Ishikawa (cell line): ENCODE results near the gene MACROD2.

Source experiments
- CEBPB ChIP-seq: IDR thresholded peaks from 2 replicates; pipeline ENCODE4 v1.6.1; 2012
- CREB1 ChIP-seq: IDR thresholded peaks from 2 replicates; pipeline ENCODE4 v1.6.1; 2012; ENCODE audit warnings: low read depth
- EP300 ChIP-seq: IDR thresholded peaks from 2 replicates; pipeline ENCODE4 v1.6.1; 2012; ENCODE audit warnings: borderline replicate concordance
- FOXM1 ChIP-seq: IDR thresholded peaks from 2 replicates; pipeline ENCODE4 v1.6.1; 2012; ENCODE audit warnings: low read depth, borderline replicate concordance
- MAX ChIP-seq: IDR thresholded peaks from 2 replicates; pipeline ENCODE4 v1.6.1; 2012
- RAD21 ChIP-seq: IDR thresholded peaks from 2 replicates; pipeline ENCODE4 v1.6.1; 2012; ENCODE audit warnings: low read depth
- YY1 ChIP-seq: IDR thresholded peaks from 2 replicates; pipeline ENCODE4 v1.6.1; 2012; ENCODE audit warnings: low read depth
- TF ChIP-seq, protein P1 (sequence below): IDR thresholded peaks from 2 replicates; pipeline ENCODE4 v1.6.1; 2012; ENCODE audit warnings: low read depth, mild to moderate bottlenecking

- TF ChIP-seq, protein P1, sequence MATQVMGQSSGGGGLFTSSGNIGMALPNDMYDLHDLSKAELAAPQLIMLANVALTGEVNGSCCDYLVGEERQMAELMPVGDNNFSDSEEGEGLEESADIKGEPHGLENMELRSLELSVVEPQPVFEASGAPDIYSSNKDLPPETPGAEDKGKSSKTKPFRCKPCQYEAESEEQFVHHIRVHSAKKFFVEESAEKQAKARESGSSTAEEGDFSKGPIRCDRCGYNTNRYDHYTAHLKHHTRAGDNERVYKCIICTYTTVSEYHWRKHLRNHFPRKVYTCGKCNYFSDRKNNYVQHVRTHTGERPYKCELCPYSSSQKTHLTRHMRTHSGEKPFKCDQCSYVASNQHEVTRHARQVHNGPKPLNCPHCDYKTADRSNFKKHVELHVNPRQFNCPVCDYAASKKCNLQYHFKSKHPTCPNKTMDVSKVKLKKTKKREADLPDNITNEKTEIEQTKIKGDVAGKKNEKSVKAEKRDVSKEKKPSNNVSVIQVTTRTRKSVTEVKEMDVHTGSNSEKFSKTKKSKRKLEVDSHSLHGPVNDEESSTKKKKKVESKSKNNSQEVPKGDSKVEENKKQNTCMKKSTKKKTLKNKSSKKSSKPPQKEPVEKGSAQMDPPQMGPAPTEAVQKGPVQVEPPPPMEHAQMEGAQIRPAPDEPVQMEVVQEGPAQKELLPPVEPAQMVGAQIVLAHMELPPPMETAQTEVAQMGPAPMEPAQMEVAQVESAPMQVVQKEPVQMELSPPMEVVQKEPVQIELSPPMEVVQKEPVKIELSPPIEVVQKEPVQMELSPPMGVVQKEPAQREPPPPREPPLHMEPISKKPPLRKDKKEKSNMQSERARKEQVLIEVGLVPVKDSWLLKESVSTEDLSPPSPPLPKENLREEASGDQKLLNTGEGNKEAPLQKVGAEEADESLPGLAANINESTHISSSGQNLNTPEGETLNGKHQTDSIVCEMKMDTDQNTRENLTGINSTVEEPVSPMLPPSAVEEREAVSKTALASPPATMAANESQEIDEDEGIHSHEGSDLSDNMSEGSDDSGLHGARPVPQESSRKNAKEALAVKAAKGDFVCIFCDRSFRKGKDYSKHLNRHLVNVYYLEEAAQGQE: no peak
- TF ChIP-seq RAD21: no peak
- no peak for TF ChIP-seq YY1
- no peak for TF ChIP-seq EP300
- no peak for TF ChIP-seq MAX
- TF ChIP-seq CEBPB: no peak
- TF ChIP-seq FOXM1: no peak
- TF ChIP-seq CREB1: no peak
Measured at GRCh38 chr20:15318682-15319081, 1323.4 kb downstream of the MACROD2 start.
